Trophoblast cell (in vitro differentiated cells and primary cell): ENCODE measurements around the gene OR2T34.

Source experiments
- DNase-seq, 2 donors: peaks; one replicate each; pipeline ENCODE4 v3.0.0-alpha.2; 2016
- H2AFZ ChIP-seq: 2 replicates; pipeline ENCODE4 v1.6.1; 2013; ENCODE audit warnings: low read length, moderate library complexity, mild to moderate bottlenecking; ENCODE audit not compliant: insufficient read depth, poor library complexity
- H2AK5ac ChIP-seq: 2 replicates; pipeline ENCODE4 v1.6.1; 2013; ENCODE audit warnings: mild to moderate bottlenecking, low read length
- H2BK120ac ChIP-seq: 2 replicates; pipeline ENCODE4 v1.6.1; 2013; ENCODE audit warnings: low read length, mild to moderate bottlenecking, moderate library complexity; ENCODE audit not compliant: insufficient read depth, poor library complexity
- H2BK12ac ChIP-seq: 2 replicates; pipeline ENCODE4 v1.6.1; 2013; ENCODE audit warnings: mild to moderate bottlenecking, low read length, moderate library complexity
- H2BK5ac ChIP-seq: 2 replicates; pipeline ENCODE4 v1.6.1; 2013; ENCODE audit warnings: low read length, low read depth, moderate library complexity, mild to moderate bottlenecking; ENCODE audit not compliant: poor library complexity
- H3K14ac ChIP-seq: 2 replicates; pipeline ENCODE4 v1.6.1; 2013; ENCODE audit warnings: mild to moderate bottlenecking, low read length
- H3K18ac ChIP-seq: 2 replicates; pipeline ENCODE4 v1.6.1; 2013; ENCODE audit warnings: mild to moderate bottlenecking, low read length
- H3K23ac ChIP-seq: 2 replicates; pipeline ENCODE4 v1.6.1; 2013; ENCODE audit warnings: low read length
- H3K27ac ChIP-seq: 2 replicates; pipeline ENCODE4 v1.5.1; 2013; ENCODE audit warnings: low read depth, mild to moderate bottlenecking, inconsistent platforms, low read length, moderate library complexity
- H3K27me3 ChIP-seq: 2 replicates; pipeline ENCODE4 v1.6.1; 2013; ENCODE audit warnings: inconsistent platforms, mild to moderate bottlenecking, low read length, moderate library complexity; ENCODE audit not compliant: insufficient read depth
- H3K36me3 ChIP-seq, 2 experiments: 1 replicate in 1 of 2; 2 replicates in 1 of 2; pipeline ENCODE4 v1.6.1; 2013; ENCODE audit warnings: low read length in 2 of 2, mild to moderate bottlenecking in 2 of 2, moderate library complexity in 1 of 2; ENCODE audit not compliant: insufficient read depth in 2 of 2, control insufficient read depth in 1 of 2
- H3K4ac ChIP-seq: 2 replicates; pipeline ENCODE4 v1.6.1; 2013; ENCODE audit warnings: low read depth, mild to moderate bottlenecking, low read length, moderate library complexity
- H3K4me1 ChIP-seq, 2 experiments: 1 replicate in 1 of 2; 2 replicates in 1 of 2; pipeline ENCODE4 v1.6.1; 2013; ENCODE audit warnings: low read length in 2 of 2, mild to moderate bottlenecking in 2 of 2, moderate library complexity in 1 of 2; ENCODE audit not compliant: insufficient read depth in 2 of 2, control insufficient read depth in 1 of 2
- H3K4me2 ChIP-seq: 2 replicates; pipeline ENCODE4 v1.6.1; 2013; ENCODE audit warnings: inconsistent platforms, mild to moderate bottlenecking, low read length, moderate library complexity
- H3K4me3 ChIP-seq: 2 replicates; pipeline ENCODE4 v1.5.1; 2013; ENCODE audit warnings: mild to moderate bottlenecking, low read depth, low read length, inconsistent platforms
- H3K79me1 ChIP-seq: one replicate; pipeline ENCODE4 v1.6.1; 2013; ENCODE audit warnings: low read length
- H3K79me2 ChIP-seq: 2 replicates; pipeline ENCODE4 v1.6.1; 2013; ENCODE audit warnings: low read length, mild to moderate bottlenecking; ENCODE audit not compliant: control insufficient read depth, insufficient read depth, poor library complexity
- H3K9ac ChIP-seq: 2 replicates; pipeline ENCODE4 v1.6.1; 2013; ENCODE audit warnings: mild to moderate bottlenecking, low read length
- H3K9me3 ChIP-seq: 2 replicates; pipeline ENCODE4 v1.6.1; 2013; ENCODE audit warnings: low read depth, mild to moderate bottlenecking, control low read depth, inconsistent platforms, low read length; ENCODE audit not compliant: insufficient read depth
- H4K12ac ChIP-seq: 2 replicates; pipeline ENCODE4 v1.6.1; 2013; ENCODE audit warnings: low read depth, mild to moderate bottlenecking, low read length, moderate library complexity
- H4K8ac ChIP-seq: 2 replicates; pipeline ENCODE4 v1.6.1; 2013; ENCODE audit warnings: low read depth, mild to moderate bottlenecking, low read length, moderate library complexity
- H4K91ac ChIP-seq: one replicate; pipeline ENCODE4 v1.6.1; 2013; ENCODE audit warnings: low read depth, mild to moderate bottlenecking, low read length, moderate library complexity
- WGBS: extraction: QIAGEN DNeasy Blood & Tissue Kit; methylation state at CpG from one replicate; pipeline ENCODE4 v1.1.7; 2013; ENCODE audit warnings: missing lambda C conversion rate; ENCODE audit not compliant: insufficient read length, insufficient coverage; ENCODE audit errors: extremely low coverage; 5-methylcytosine and 5-hydroxymethylcytosine counted together

Gene OR2T34

GRCh38 chr1:248592655-248593054 is 18.1 kb upstream of the OR2T34 start:
- H3K79me2 ChIP-seq = no peaks in the 10 kb centered on the region
- no peak overlapping the region for H3K4ac ChIP-seq
- no peak overlapping the region for H3K4me3 ChIP-seq

GRCh38 chr1:248590055-248590454 is 15.5 kb upstream of the OR2T34 start:
- Histone ChIP-seq H2BK12ac (no peak overlapping the region), H3K27ac (no peak overlapping the region), H3K4me2 (no peak overlapping the region), H3K27me3 (no peaks in the 10 kb centered on the region), H3K14ac (no peak overlapping the region), H3K9me3 (peaks cover 11% of the 10 kb centered on the region), H2BK5ac (no peak overlapping the region), H3K79me1 (no peaks in the 10 kb centered on the region), H3K79me2 (no peaks in the 10 kb centered on the region), H2BK120ac (no peak overlapping the region), H3K36me3 (no peaks in the 10 kb centered on the region), H4K91ac (no peak overlapping the region), H4K12ac (no peak overlapping the region), H4K8ac (no peak overlapping the region), H3K18ac (no peak overlapping the region), H2AK5ac (no peak overlapping the region), H2AFZ (no peak overlapping the region), H3K4me3 (no peak overlapping the region), H3K23ac (no peak overlapping the region), H3K4me1 (no peaks in the 10 kb centered on the region), H3K9ac (no peak overlapping the region), H3K4ac (no peak overlapping the region)
- DNase-seq = no peak
- no CpG with 5 or more reads among the region's 17 CpGs for WGBS

More at GRCh38 chr1:248592655-248593054, 18.1 kb upstream of the OR2T34 start:
- Histone ChIP-seq H3K36me3 (no peaks in the 10 kb centered on the region), H2BK5ac (no peak overlapping the region), H4K12ac (no peak overlapping the region), H4K91ac (no peak overlapping the region), H3K9ac (peak overlapping the region; percentile 62), H3K23ac (no peak overlapping the region), H3K4me2 (no peak overlapping the region), H2AK5ac (no peak overlapping the region), H2BK12ac (no peak overlapping the region), H2AFZ (no peak overlapping the region), H3K18ac (no peak overlapping the region), H2BK120ac (no peak overlapping the region), H4K8ac (no peak overlapping the region), H3K14ac (no peak overlapping the region), H3K27me3 (no peaks in the 10 kb centered on the region), H3K27ac (no peak overlapping the region), H3K4me1 (no peaks in the 10 kb centered on the region), H3K9me3 (peaks cover 13% of the 10 kb centered on the region), H3K79me1 (no peaks in the 10 kb centered on the region)
- no CpG with 5 or more reads among the region's 1 CpG for WGBS
- no peak for DNase-seq

- H3K23ac ChIP-seq = no peak overlapping the region
- H3K14ac ChIP-seq = no peak overlapping the region
Observed at GRCh38 chr1:248589334-248589733, 14.8 kb upstream of the OR2T34 start.

GRCh38 chr1:248585266-248585665 is 10.7 kb upstream of the OR2T34 start:
- Histone ChIP-seq H3K9me3 (peaks cover 3% of the 10 kb centered on the region), H2AFZ (no peak overlapping the region), H4K91ac (no peak overlapping the region), H4K12ac (no peak overlapping the region), H3K79me2 (no peaks in the 10 kb centered on the region), H2BK120ac (no peak overlapping the region), H3K18ac (no peak overlapping the region), H3K27me3 (no peaks in the 10 kb centered on the region), H3K9ac (no peak overlapping the region), H3K79me1 (no peaks in the 10 kb centered on the region), H3K4ac (no peak overlapping the region), H3K4me3 (no peak overlapping the region), H3K4me2 (no peak overlapping the region), H2AK5ac (no peak overlapping the region), H3K36me3 (no peaks in the 10 kb centered on the region), H3K4me1 (no peaks in the 10 kb centered on the region), H2BK12ac (no peak overlapping the region), H3K27ac (no peak overlapping the region), H2BK5ac (no peak overlapping the region), H3K23ac (no peak overlapping the region), H4K8ac (no peak overlapping the region), H3K14ac (no peak overlapping the region)
- no CpG with 5 or more reads among the region's 3 CpGs for WGBS
- DNase-seq = no peak

More at GRCh38 chr1:248589334-248589733, 14.8 kb upstream of the OR2T34 start:
- no peaks in the 10 kb centered on the region for H3K36me3 ChIP-seq
- H3K9ac ChIP-seq = no peak overlapping the region
- H3K4me2 ChIP-seq = no peak overlapping the region
- H2AFZ ChIP-seq = no peak overlapping the region
- no peak overlapping the region for H3K4me3 ChIP-seq
- H2AK5ac ChIP-seq = no peak overlapping the region
- no peak overlapping the region for H3K18ac ChIP-seq
- WGBS = no CpG with 5 or more reads among the region's 3 CpGs
- H2BK120ac ChIP-seq = no peak overlapping the region
- no peak overlapping the region for H3K27ac ChIP-seq
- no peaks in the 10 kb centered on the region for H3K4me1 ChIP-seq
- no peak for DNase-seq
- no peaks in the 10 kb centered on the region for H3K79me2 ChIP-seq
- H3K4ac ChIP-seq = no peak overlapping the region
- no peaks in the 10 kb centered on the region for H3K27me3 ChIP-seq
- peaks cover 11% of the 10 kb centered on the region for H3K9me3 ChIP-seq
- H4K12ac ChIP-seq = no peak overlapping the region
- H2BK5ac ChIP-seq = no peak overlapping the region
- H4K91ac ChIP-seq = no peak overlapping the region
- no peak overlapping the region for H4K8ac ChIP-seq
- no peak overlapping the region for H2BK12ac ChIP-seq
- H3K79me1 ChIP-seq = no peaks in the 10 kb centered on the region
